ENCODE measurements around the gene BSN.

The BSN gene

GRCh38 chr3:49634736-49635135, 80.5 kb downstream of the BSN start:
- DNase-seq, result no peak

DNA sequence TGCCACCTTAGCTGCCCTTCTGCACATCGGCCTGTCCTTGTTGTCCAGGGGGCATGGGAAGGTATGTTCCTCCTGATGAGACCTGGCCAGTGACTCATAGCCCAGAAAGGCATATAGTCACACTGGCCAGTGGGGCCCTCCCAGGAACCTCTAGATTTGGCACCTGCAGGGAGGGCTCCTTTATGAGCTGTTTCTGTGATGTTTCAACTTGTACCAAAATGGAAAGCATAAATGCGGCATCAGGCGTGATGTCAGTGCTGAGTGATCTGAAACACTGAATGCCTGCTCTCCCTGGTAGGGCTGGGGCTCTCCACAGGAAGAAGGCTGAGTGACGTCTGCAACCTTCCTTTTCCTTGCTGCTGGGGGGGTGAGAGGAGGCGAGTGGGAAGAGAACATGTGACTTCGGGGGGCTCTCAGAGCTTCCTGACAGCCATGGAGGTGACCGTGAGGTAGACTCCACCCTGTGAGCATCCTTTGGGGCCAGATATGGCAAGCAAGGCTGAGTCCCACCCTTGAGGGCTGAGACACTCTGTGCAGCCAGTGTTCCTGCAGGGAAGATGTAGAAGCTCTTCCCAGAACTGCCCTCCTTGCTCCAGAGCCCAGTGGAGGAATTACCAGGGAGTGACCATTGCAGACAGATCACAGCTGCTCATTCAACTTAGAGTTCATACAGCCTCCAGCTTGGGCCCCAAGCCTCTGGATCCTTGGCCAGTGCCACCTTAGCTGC, 82.8 kb downstream of the BSN start:
- DNase-seq, result no peak

GRCh38 chr3:49638445-49638844, 84.2 kb downstream of the BSN start:
- no peak for DNase-seq

DNA sequence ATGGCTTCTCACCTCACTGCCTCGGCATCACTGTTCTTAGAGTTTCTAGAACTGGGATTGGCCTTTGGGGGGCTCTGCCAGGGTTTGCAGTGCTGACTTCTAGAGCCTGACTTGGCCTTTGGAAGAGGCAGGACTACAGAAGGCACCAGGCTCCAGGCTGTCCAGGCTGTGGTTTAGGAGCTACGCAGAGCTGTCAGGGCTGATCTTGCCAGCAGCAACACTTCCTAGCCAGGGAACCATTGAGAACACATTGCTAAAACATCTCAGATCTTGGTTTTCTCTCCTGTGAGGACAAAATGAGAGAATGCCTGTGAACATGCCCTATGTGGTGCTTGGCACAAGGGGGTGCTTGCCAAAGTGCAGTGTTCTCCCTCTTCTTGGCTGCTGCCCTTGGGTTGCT, 85.3 kb downstream of the BSN start:
- DNase-seq, result no peak

DNA sequence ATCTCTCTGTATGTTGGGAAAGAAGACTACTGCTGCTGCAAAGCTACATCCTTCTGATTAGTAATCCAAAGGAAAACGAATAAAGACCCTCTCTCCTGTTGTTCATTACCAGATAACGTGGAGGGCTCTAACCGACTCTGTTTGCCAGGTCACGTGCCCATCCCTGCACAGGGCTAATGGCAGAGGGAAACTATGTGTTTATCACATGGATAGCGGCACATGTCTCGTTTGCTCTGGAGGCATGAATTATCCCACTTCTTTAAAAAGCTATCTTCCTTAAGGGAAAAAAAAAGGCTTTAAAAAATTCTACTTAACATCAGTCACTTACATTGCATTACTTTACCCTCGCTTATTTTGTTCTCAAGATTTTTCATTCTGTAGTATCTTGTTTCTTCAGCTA, 87.0 kb downstream of the BSN start:
- DNase-seq, result no peak

DNA sequence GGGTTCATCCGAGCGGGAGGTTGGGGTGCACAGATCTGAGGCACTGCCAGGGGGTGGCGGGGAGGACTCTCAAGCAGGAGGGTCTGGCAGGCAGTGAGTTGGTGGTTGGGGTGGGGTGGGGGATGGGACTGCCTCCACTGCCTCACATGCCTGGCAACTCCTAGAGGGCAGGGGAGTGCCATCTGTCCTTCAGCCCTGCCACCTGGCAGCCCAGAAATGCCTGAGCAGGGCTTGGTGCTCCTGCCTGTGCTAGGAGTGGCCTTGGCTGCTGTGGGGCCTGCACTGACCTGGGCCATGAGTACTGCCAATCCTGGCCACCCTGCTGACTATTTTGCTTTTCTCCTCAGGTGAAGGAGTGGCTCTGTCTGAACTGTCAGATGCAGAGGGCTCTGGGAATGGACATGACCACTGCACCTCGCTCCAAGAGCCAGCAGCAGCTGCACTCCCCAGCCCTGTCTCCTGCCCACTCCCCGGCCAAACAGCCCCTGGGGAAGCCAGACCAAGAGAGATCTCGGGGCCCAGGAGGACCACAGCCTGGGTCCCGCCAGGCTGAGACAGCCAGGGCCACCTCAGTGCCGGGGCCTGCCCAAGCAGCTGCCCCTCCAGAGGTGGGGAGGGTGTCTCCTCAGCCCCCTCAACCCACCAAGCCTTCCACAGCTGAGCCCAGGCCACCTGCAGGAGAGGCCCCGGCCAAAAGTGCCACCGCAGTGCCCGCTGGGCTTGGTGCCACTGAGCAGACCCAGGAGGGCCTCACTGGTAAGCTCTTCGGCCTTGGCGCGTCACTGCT, 87.8 kb downstream of the BSN start:
- DNase-seq, result no peak

- DNase-seq, result no peak
These were observed 88.5 kb downstream of the BSN start for GRCh38 chr3:49642708-49643145.

DNA sequence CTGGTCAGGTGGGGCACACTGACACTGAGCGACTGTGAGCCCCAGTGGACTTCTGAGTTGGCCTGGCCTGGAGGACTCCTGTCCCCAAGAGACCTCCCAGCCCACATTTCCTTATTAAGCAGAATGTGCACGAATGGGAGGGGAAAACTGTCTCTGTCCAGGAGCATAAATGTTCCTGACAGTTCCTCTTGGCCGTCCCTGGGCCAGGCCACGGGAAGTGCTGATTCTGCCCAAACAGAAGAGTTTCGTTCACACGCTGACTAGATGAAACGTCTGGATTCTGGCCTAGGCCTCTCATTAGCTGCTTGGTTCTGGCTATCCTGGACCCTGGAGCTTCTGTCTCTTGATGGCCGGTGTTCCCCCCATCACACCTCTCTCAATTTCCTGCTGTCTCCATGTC, 90.4 kb downstream of the BSN start:
- DNase-seq, result no peak

- no peak for DNase-seq
These were observed 92.0 kb downstream of the BSN start for GRCh38 chr3:49646236-49646635.

- DNase-seq, result no peak
These were observed 93.5 kb downstream of the BSN start for GRCh38 chr3:49647741-49648140.

DNA sequence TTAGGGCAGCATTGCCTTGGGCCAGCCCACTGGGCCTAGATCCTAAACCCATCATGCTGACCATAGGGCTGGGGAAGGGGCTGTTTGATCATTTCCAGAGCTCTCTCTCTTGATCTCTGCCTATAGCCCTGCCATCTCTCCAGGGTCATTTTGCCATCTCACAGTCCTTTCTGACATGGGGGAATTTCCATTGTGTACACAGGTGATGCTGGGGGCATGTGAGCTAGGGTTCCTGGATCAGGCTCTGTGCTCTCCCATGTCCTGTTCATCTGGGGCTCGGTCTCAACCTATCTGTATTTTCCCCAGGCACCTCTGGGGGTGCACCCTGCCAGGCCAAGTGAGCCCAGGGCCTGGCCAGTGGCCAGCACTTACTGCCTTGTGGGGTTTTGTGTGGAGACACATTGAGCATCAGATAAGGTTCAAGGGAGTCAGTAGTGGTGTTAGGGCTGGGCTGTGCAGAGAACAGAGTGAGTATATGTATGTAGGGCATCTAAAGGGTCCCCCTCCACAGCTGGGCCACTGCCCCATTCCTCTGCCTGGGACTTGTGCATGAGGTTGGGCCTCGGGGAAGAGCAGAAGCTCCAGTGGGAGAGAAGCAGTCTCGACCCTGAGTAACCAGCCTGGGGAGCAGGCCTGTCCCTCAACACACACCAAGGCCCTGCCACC, 94.2 kb downstream of the BSN start:
- DNase-seq, result no peak

DNA sequence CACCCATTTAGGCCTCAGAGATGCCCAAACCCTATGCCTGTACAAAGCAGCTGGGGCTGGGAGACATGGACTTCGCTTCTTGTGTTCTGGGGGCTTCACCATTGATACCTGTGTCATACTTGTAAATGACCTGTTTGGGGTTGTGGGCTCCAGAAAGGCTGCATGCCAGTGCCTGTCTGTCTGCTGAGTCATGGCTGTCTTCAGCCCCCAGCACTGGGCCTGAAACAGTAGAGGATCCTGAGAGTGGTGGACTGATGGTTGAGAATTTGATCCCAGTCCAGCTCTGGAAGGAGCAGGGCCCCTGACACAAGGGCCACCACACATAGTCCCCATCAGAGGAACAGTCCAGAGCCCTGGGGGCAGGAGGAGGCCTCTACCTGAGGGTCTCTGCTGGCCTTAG, 95.3 kb downstream of the BSN start:
- DNase-seq, result no peak

GRCh38 chr3:49650177-49650576, 95.9 kb downstream of the BSN start:
- DNase-seq, result no peak

DNA sequence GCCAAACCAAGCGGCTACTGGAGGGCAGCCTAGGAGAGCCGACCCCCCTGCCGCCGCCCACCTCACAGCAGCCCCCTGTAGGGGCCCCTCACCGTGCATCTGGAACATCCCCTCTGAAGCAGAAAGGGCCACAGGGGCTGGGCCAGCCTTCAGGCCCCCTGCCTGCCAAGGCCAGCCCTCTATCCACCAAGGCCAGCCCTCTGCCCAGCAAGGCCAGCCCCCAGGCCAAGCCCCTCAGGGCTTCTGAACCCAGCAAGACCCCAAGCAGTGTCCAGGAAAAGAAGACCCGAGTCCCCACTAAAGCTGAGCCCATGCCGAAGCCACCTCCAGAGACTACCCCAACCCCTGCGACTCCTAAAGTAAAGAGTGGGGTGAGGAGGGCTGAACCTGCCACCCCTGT, 96.4 kb downstream of the BSN start:
- no peak for DNase-seq

DNA sequence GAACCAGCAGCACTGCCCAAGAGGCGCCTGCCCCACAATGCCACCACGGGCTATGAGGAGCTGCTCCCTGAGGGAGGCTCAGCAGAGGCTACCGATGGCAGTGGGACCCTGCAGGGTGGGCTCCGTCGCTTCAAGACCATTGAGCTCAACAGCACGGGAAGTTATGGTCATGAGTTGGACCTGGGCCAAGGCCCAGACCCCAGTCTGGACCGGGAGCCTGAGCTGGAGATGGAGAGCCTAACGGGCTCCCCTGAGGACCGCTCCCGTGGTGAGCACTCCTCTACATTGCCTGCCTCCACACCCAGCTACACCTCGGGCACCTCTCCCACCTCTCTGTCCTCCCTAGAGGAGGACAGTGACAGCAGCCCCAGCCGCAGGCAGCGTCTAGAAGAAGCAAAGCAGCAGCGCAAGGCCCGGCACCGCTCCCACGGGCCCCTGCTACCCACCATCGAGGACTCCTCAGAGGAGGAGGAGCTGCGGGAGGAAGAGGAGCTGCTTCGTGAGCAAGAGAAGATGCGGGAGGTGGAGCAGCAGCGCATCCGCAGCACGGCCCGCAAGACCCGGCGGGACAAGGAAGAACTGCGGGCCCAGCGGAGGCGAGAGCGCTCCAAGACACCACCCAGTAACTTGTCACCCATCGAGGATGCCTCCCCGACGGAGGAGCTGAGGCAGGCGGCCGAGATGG, 98.1 kb downstream of the BSN start:
- no peak for DNase-seq

GRCh38 chr3:49652903-49653415, 98.7 kb downstream of the BSN start:
- DNase-seq, result no peak

GRCh38 chr3:49653621-49654020, 99.3 kb downstream of the BSN start:
- no peak for DNase-seq

- DNase-seq, result no peak
These were observed 100.0 kb downstream of the BSN start for GRCh38 chr3:49654176-49654825.

DNA sequence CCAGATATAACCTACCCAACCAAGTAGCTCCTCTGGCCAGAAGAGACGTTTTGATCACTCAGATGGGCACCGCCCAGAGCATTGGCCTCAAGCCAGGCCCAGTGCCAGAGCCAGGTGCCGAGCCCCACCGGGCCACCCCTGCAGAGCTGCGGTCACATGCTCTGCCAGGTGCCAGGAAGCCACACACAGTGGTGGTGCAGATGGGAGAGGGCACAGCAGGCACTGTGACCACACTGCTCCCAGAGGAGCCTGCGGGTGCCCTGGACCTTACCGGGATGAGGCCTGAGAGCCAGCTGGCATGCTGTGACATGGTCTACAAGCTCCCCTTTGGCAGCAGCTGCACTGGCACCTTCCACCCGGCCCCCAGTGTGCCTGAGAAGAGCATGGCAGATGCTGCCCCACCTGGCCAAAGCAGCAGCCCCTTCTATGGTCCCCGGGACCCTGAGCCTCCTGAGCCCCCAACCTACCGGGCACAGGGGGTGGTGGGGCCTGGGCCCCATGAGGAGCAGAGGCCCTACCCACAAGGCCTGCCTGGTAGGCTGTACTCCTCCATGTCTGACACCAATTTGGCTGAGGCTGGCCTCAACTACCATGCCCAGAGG, 100.8 kb downstream of the BSN start:
- DNase-seq, result peak; percentile 7

DNA sequence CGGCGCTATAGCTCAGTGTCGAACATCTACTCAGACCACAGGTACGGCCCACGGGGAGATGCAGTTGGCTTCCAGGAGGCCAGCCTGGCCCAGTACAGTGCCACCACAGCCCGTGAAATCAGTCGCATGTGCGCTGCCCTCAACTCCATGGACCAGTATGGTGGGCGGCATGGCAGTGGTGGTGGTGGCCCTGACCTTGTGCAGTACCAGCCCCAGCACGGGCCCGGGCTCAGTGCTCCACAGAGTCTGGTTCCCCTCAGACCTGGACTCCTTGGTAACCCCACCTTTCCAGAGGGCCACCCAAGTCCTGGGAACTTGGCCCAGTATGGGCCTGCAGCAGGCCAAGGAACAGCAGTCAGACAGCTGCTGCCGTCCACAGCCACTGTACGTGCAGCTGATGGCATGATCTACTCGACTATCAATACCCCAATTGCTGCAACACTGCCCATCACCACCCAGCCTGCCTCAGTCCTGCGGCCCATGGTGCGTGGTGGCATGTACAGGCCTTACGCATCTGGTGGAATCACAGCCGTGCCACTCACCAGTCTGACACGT, 101.5 kb downstream of the BSN start:
- DNase-seq, result no peak

- DNase-seq, result no peak
These were observed 102.3 kb downstream of the BSN start for GRCh38 chr3:49656541-49657112.

All from NCI-H146 (cell line).